SW480 (cell line): ENCODE measurements around the gene PTTG1.
"Not testable (repeated sequence)": the region's sequence is repeated elsewhere in the genome, so short reads cannot be mapped to it uniquely, and the experiment has no call there.

Source experiments
- DNase-seq: peaks from one replicate; pipeline ENCODE4 v3.0.0-alpha.2; 2016; ENCODE audit warnings: low spot score

Gene PTTG1

DNA sequence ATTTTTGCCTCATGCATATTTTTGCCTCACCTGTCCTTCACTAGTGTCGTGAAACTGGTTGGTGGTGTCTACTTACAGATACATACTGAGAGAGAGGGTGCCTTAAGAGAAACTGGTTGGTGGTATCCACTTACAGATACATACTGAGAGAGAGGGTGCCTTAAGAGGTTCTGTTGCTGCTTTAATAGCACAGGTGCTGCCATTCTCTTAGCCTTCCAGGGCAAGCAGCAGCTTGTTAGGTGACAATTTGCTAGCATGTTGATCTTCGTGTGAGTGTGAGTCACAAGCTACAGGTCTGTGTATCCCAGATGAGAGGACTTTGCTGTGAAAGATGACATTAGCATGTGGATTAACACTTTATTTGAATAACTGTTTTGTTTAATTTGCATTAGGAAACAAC is 1.4 kb downstream of the PTTG1 start:
- peak; percentile 36 for DNase-seq

DNA sequence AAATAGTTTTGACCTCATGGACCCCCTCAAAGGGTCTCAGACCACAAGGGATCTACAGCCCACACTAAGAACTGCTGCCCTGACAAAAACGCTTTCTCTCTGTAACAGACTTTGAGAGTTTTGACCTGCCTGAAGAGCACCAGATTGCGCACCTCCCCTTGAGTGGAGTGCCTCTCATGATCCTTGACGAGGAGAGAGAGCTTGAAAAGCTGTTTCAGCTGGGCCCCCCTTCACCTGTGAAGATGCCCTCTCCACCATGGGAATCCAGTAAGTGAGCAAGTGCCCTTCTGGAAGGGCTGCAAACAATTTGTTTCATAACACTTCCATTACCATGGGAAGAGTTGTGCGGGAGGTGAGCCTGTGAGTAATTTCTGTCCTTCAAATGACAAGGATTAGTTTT is 6.0 kb downstream of the PTTG1 start:
- DNase-seq, result no peak

GRCh38 chr5:160432196-160432595 is 10.5 kb downstream of the PTTG1 start:
- DNase-seq, result no peak

- no peak for DNase-seq
Observed at GRCh38 chr5:160432787-160433186, 11.1 kb downstream of the PTTG1 start.

GRCh38 chr5:160434022-160434531 is 12.4 kb downstream of the PTTG1 start:
- DNase-seq, result peak; percentile 93

- no peak for DNase-seq
Observed at GRCh38 chr5:160435532-160435931, 13.9 kb downstream of the PTTG1 start.

- DNase-seq, result no peak
Observed at GRCh38 chr5:160436017-160436416, 14.4 kb downstream of the PTTG1 start.

DNA sequence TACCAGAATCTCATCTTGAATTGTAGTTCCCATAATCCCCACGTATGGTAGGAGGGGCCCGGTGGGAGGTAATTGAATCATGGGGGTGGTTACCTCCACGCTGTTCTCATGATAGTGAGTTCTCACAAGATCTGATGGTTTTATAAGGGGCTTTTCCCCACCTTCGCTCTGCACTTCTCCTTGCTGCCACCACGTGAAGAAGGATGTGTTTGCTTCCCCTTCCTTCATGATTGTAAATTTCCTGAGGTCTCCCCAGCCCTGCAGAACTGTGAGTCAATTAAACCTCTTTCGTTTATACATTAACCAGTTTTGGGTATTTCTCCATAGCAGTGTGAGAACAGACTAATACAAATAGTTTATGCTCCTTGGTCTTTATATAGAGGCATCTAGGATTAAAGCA is 15.0 kb downstream of the PTTG1 start:
- not testable (repeated sequence) for DNase-seq

- no peak for DNase-seq
Observed at GRCh38 chr5:160437271-160437670, 15.6 kb downstream of the PTTG1 start.

- peak; percentile 84 for DNase-seq
Observed at GRCh38 chr5:160438316-160439204, 16.9 kb downstream of the PTTG1 start.

- DNase-seq, result peak; percentile 83
Observed at GRCh38 chr5:160439205-160439600, 17.5 kb downstream of the PTTG1 start.

DNA sequence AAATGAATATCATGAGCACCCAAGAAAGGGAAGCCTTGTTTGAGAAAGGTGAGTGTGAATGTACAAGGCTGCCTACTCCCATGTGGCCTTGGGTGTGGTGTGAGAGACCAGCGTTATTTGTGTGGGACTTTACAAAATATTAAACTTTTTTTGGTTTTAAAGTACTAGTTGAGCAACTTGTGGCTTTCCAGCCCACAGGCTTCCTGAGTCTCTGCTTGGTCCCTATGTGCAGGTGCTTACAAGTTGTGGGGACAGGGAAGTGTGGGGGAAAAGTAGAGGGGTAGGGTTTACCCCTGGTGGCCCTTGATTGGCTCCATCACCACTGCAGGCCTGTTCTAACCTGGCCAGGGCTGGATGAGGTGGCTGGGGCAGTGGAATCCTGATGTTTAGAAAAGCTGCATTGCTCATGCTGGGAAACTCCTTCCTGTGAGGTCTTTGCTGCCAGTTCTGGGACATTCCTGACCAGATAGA is 19.7 kb downstream of the PTTG1 start:
- DNase-seq, result no peak

- no peak for DNase-seq
Observed at GRCh38 chr5:160442824-160443431, 21.3 kb downstream of the PTTG1 start.

- no peak for DNase-seq
Observed at GRCh38 chr5:160444407-160444806, 22.8 kb downstream of the PTTG1 start.

DNA sequence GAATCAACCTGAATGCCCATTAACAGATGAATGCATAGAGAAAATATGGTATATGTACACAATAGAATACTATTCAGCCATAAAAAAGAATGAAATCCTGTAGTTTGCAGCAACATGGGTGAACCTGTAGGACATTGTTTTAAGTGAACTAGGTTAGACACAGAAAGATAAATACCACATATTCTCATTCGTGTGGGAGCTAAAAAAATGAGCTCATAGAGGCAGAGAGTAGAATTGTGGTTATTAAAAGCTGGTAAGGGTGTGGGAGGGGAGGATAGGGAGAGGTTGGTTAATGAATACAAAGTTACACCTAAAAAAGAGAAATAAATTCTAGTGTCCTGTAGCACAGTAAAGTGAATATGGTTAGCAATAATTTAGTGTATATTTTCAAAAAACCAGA is 23.5 kb downstream of the PTTG1 start:
- DNase-seq, result no peak

DNA sequence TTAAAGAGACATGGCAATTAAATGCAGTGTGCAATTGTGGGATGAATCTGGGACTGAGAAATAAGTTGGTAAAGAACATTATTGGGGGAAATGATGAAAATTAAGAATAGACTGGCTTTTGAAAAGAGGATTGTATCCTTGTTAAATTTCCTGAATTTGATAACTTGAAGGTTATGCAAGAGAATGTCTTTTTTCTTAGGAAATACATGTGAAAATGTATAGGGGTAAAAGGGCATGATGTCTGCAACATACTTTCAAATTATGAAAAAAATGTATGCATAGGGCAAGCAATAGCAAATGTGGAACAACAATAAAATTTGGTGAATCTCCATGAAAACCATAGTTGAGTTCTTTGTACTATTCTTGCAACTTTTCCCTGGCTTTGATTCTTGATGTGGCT is 24.1 kb downstream of the PTTG1 start:
- DNase-seq, result no peak

DNA sequence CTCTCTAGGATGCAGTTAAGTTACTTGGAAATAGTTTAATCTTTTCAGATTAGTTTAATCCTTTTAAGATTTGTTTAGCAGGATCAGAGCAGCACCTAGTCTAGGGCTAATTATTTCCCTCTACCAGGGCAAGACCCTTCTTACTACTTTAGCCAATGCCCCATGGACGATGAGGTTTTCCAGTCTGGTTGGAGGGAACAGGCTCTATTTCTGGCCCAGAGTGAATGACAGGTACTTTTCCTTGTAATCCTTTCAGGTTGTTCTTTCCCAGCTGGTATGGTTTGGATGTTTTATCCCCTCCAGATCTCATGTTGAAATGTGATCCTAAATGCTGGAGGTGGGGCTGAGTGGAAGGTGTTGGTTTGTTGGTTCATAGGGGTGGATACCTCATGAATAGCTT is 27.2 kb downstream of the PTTG1 start:
- DNase-seq, result no peak

DNA sequence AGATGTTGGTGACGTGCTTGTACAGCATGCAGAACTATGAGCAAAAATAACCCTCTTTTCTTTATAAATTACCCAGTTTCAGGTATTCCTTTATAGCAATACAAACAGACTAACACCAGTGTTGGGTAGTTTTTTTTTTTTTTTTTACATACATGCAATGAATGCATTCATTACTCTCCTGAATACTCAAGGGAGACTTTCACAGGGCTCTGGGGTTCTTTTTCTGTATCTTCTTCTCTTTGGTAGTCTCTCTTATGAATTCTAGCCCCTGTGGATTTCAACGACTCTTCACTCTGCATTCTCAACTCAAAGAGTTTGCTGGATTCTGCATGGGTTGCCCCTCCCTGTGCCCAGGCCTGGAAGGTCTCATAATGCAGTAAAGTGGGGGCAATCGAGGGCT is 27.8 kb downstream of the PTTG1 start:
- DNase-seq, result no peak

- no peak for DNase-seq
Observed at GRCh38 chr5:160450164-160450932, 28.7 kb downstream of the PTTG1 start.

- no peak for DNase-seq
Observed at GRCh38 chr5:160451281-160451680, 29.6 kb downstream of the PTTG1 start.

- no peak for DNase-seq
Observed at GRCh38 chr5:160452036-160452435, 30.4 kb downstream of the PTTG1 start.

- no peak for DNase-seq
Observed at GRCh38 chr5:160452795-160453194, 31.1 kb downstream of the PTTG1 start.

DNA sequence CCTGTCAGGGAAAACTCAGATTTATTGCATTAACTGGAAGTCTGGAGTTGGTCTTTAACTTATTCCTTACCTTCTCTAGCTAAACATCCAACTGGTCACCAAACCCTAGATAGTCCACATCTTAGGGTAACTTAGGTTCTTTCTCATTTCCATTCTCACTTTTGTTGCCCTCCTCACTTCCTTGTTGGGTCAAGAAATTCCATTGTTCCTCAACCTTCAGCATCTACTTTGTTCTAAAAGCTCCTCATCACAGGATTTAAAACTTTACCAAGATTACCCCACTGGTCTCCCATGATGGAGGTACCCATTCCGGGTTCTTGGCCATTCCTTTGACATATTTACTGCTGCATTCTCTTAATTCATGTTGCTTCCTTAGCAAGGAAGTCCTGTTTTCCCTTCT is 32.1 kb downstream of the PTTG1 start:
- no peak for DNase-seq
